Left lung (tissue), 10 donors: ENCODE data around the gene IL22RA2. TPM values are rescaled to one million over a fixed set of nuclear protein-coding genes. Genes with fewer than 3 reads are reported as not detected.
A peak's percentile ranks its signal among the peaks of the same experiment; 100 is the strongest.
"Not testable (repeated sequence)": the region's sequence is repeated elsewhere in the genome, so short reads cannot be mapped to it uniquely, and the experiment has no call there.

Experiments
- ATAC-seq: fragments of 200-7000 bp; cut with Tn5 transposase; one replicate; pipeline ENCODE4 v1.9.1; 2020; ENCODE audit warnings: moderate library complexity
- DNase-seq, 4 donors: peaks; one replicate each; pipeline ENCODE4 v3.0.0-alpha.2; 2013 to 2020
- H3K27ac ChIP-seq, 2 donors: fragments of 200-600 bp; sonication (generic) in 1 of 2; one replicate each; pipeline versions ENCODE4 v1.5.0 to v1.8.0; 2020 to 2021
- H3K27me3 ChIP-seq, 2 donors: fragments of 200-600 bp; sonication (generic) in 1 of 2; one replicate each; pipeline versions ENCODE4 v1.5.0 to v1.8.0; 2020 to 2021
- H3K36me3 ChIP-seq, 2 donors: fragments of 200-600 bp; sonication (generic) in 1 of 2; one replicate each; pipeline versions ENCODE4 v1.5.0 to v1.8.0; 2020 to 2021
- H3K4me1 ChIP-seq, 2 donors: fragments of 200-600 bp; one replicate each; pipeline ENCODE4 v1.8.0; 2021
- H3K4me3 ChIP-seq, 2 donors: fragments of 200-600 bp; sonication (generic) in 1 of 2; one replicate each; pipeline versions ENCODE4 v1.5.0 to v1.8.0; 2020 to 2021; ENCODE audit warnings: mild to moderate bottlenecking in 1 of 2
- H3K9me3 ChIP-seq, 2 donors: fragments of 200-600 bp; sonication (generic) in 1 of 2; one replicate each; pipeline versions ENCODE4 v1.5.0 to v1.8.0; 2020 to 2021
- CTCF ChIP-seq, 2 donors: fragments of 200-600 bp; sonication (generic) in 1 of 2; IDR thresholded peaks; one replicate each; pipeline versions ENCODE4 v1.5.0 to v1.8.0; 2021; ENCODE audit warnings: antibody characterized with exemption in 2 of 2
- intact Hi-C, 2 donors: fragments of 100-400 bp; cut with DNase I; formaldehyde crosslinking; loops; one replicate each; pipeline versions ENCODE4 v1.11.2 to v1.14.2; 2022
- polyA plus RNA-seq, 6 donors: library from polyadenylated mRNA; unstranded; fragments of 120-200 nt; gene quantifications; one replicate each; pipeline ENCODE4 v1.2.1, GENCODE V29; 2013; ENCODE audit not compliant: insufficient read length in 6 of 6
- total RNA-seq, 2 donors: library from RNA; stranded (reverse); fragmentation: NEBNext Ultra II Directional; extraction: Animal tissue kit (Norgen Biotek cat#: 25700); gene quantifications; one replicate each; pipeline ENCODE4 v1.2.1, GENCODE V29; 2021
- donor health status: DM: no; HTN: yes; CAD: no.
- donor health status: DM: no; HTN: no; CAD: no.

Gene IL22RA2
- total and polyA plus RNA-seq, 8 donors = not detected

GRCh38 chr6:137208279-137208678, 34.8 kb upstream of the IL22RA2 start:
- ATAC-seq = no peak
- peaks cover 7 to 64% of the 10 kb centered on the region in 2 donors for H3K36me3 ChIP-seq
- no peaks in the 10 kb centered on the region for H3K27me3 ChIP-seq
- no peak for DNase-seq
- H3K27ac ChIP-seq = peak overlapping the region in 1 of 2 donors; percentile 60
- TF ChIP-seq CTCF (IDR thresholded peaks at IDR 0.05) = no peak
- H3K4me1 ChIP-seq = peaks cover 34 to 90% of the 10 kb centered on the region in 2 donors
- intact Hi-C loops = no loop called here
- H3K9me3 ChIP-seq = no peaks in the 10 kb centered on the region
- H3K4me3 ChIP-seq = no peak overlapping the region

GRCh38 chr6:137207457-137207856, 34.0 kb upstream of the IL22RA2 start:
- H3K27ac ChIP-seq, H3K27me3 ChIP-seq, DNase-seq, ATAC-seq, H3K9me3 ChIP-seq, intact Hi-C loops, H3K4me3 ChIP-seq: not testable (repeated sequence)
- peaks cover 28 to 89% of the 10 kb centered on the region in 2 donors for H3K4me1 ChIP-seq
- H3K36me3 ChIP-seq = peaks cover 7 to 72% of the 10 kb centered on the region in 2 donors

GRCh38 chr6:137206577-137206976, 33.1 kb upstream of the IL22RA2 start:
- Histone ChIP-seq H3K27ac (peak overlapping the region in 1 of 2 donors; percentile 39), H3K4me1 (peaks cover 24 to 84% of the 10 kb centered on the region in 2 donors), H3K4me3 (no peak overlapping the region), H3K9me3 (no peaks in the 10 kb centered on the region), H3K36me3 (peaks cover 7 to 74% of the 10 kb centered on the region in 2 donors), H3K27me3 (no peaks in the 10 kb centered on the region)
- no peak for TF ChIP-seq CTCF (IDR thresholded peaks at IDR 0.05)
- ATAC-seq (no peak), DNase-seq (no peak)
- intact Hi-C loops = no loop called here

- Histone ChIP-seq H3K4me3 (no peak overlapping the region), H3K36me3 (peaks cover 7 to 88% of the 10 kb centered on the region in 2 donors), H3K27me3 (no peaks in the 10 kb centered on the region), H3K4me1 (peaks cover 13 to 71% of the 10 kb centered on the region in 2 donors), H3K9me3 (no peaks in the 10 kb centered on the region), H3K27ac (no peak overlapping the region)
- no peak for TF ChIP-seq CTCF (IDR thresholded peaks at IDR 0.05)
- DNase-seq (no peak), ATAC-seq (no peak)
- intact Hi-C loops = no loop called here
These were observed 29.8 kb upstream of the IL22RA2 start for GRCh38 chr6:137203256-137203655.

- H3K27me3 ChIP-seq = no peaks in the 10 kb centered on the region
- no peak overlapping the region for H3K27ac ChIP-seq
- intact Hi-C loops = no loop called here
- no peak overlapping the region for H3K4me3 ChIP-seq
- no peak for DNase-seq
- H3K9me3 ChIP-seq = no peaks in the 10 kb centered on the region
- ATAC-seq = peak; percentile 45
- peaks cover 13 to 60% of the 10 kb centered on the region in 2 donors for H3K4me1 ChIP-seq
- peaks cover 7 to 93% of the 10 kb centered on the region in 2 donors for H3K36me3 ChIP-seq
- peak in 1 of 2 donors; percentile 30 for TF ChIP-seq CTCF (IDR thresholded peaks at IDR 0.05)
These were observed 28.6 kb upstream of the IL22RA2 start for GRCh38 chr6:137202078-137202477.

- Histone ChIP-seq H3K4me1 (peaks cover 3 to 51% of the 10 kb centered on the region in 2 donors), H3K36me3 (peaks cover 4 to 90% of the 10 kb centered on the region in 2 donors), H3K27me3 (no peaks in the 10 kb centered on the region), H3K27ac (no peak overlapping the region), H3K4me3 (no peak overlapping the region), H3K9me3 (no peaks in the 10 kb centered on the region)
- ATAC-seq (no peak), DNase-seq (no peak)
- intact Hi-C loops = no loop called here
- no peak for TF ChIP-seq CTCF (IDR thresholded peaks at IDR 0.05)
These were observed 27.6 kb upstream of the IL22RA2 start for GRCh38 chr6:137201006-137201405.
